HG03575 (cell line): Measurements from ENCODE around the gene ALOX5AP.
A peak's percentile ranks its signal among the peaks of the same experiment; 100 is the strongest.

Source experiments
- ATAC-seq: cut with Tn5 transposase; IDR thresholded peaks from one replicate; pipeline ENCODE4 v1.9.1; 2021; ENCODE audit not compliant: unreplicated experiment, insufficient number of reproducible peaks, low FRiP score; ENCODE audit errors: extremely low read depth

The ALOX5AP gene

GRCh38 chr13:30735025-30735871, at the start of gene ALOX5AP:
TSS of gene ALOX5AP (plus strand) at chr13:30735543. CDS start at chr13:30735606, 63 bp downstream.
- ATAC-seq: peak; percentile 55

GRCh38 chr13:30685987-30686386, 49.4 kb upstream of the ALOX5AP start:
- ATAC-seq: no peak

- no peak for ATAC-seq
These were observed 47.7 kb upstream of the ALOX5AP start for GRCh38 chr13:30687601-30688000.

GRCh38 chr13:30689752-30690151, 45.6 kb upstream of the ALOX5AP start:
- no peak for ATAC-seq

- ATAC-seq: no peak
These were observed 44.8 kb upstream of the ALOX5AP start for GRCh38 chr13:30690282-30691188.

GRCh38 chr13:30692113-30692512, 43.2 kb upstream of the ALOX5AP start:
- ATAC-seq: no peak

GRCh38 chr13:30696278-30697176, 38.8 kb upstream of the ALOX5AP start:
- no peak for ATAC-seq

GRCh38 chr13:30697177-30697953, 38.0 kb upstream of the ALOX5AP start:
- ATAC-seq: no peak

- ATAC-seq: no peak
These were observed 37.3 kb upstream of the ALOX5AP start for GRCh38 chr13:30697996-30698401.

GRCh38 chr13:30698488-30699005, 36.8 kb upstream of the ALOX5AP start:
- no peak for ATAC-seq

GRCh38 chr13:30700364-30700763, 35.0 kb upstream of the ALOX5AP start:
- ATAC-seq: no peak

GRCh38 chr13:30702006-30702405, 33.3 kb upstream of the ALOX5AP start:
- no peak for ATAC-seq

GRCh38 chr13:30704596-30704995, 30.7 kb upstream of the ALOX5AP start:
- ATAC-seq: no peak

- ATAC-seq: no peak
These were observed 29.7 kb upstream of the ALOX5AP start for GRCh38 chr13:30705680-30706079.

- ATAC-seq: no peak
These were observed 26.8 kb upstream of the ALOX5AP start for GRCh38 chr13:30708541-30708940.

GRCh38 chr13:30710442-30710841, 24.9 kb upstream of the ALOX5AP start:
- no peak for ATAC-seq

GRCh38 chr13:30711375-30711774, 24.0 kb upstream of the ALOX5AP start:
- ATAC-seq: no peak

GRCh38 chr13:30711837-30712236, 23.5 kb upstream of the ALOX5AP start:
- no peak for ATAC-seq
